HG02943 (cell line): ENCODE measurements around the gene BAIAP2.

Experiments
- ATAC-seq: cut with Tn5 transposase; IDR thresholded peaks from one replicate; pipeline ENCODE4 v1.9.1; 2021; ENCODE audit warnings: mild to moderate bottlenecking, low read depth, moderate library complexity; ENCODE audit not compliant: unreplicated experiment

Gene BAIAP2

GRCh38 chr17:81165246-81166032 lies 130.5 kb downstream of the BAIAP2 start, which contains the start of gene PVALEF:
PVALEF (plus strand) TSS chr17:81165507; CDS start chr17:81181227, 15,720 bp downstream.
- ATAC-seq: no peak

GRCh38 chr17:81166033-81166492 lies 131.1 kb downstream of the BAIAP2 start, which contains the start of gene AATK:
AATK (minus strand) TSS chr17:81166221; CDS start chr17:81165992, 229 bp downstream.
- ATAC-seq: no peak
